ENCODE data around the gene PCNX2.

Gene PCNX2

GRCh38 chr1:233079574-233079973, 216.0 kb downstream of the PCNX2 start:
- DNase-seq, result no peak

- DNase-seq, result no peak
Observed at GRCh38 chr1:233078396-233078795, 217.1 kb downstream of the PCNX2 start.

- no peak for DNase-seq
Observed at GRCh38 chr1:233075915-233076295, 219.6 kb downstream of the PCNX2 start.

GRCh38 chr1:233066087-233066486, 229.4 kb downstream of the PCNX2 start:
- DNase-seq, result no peak

- no peak for DNase-seq
Observed at GRCh38 chr1:233065685-233066084, 229.8 kb downstream of the PCNX2 start.

- DNase-seq, result no peak
Observed at GRCh38 chr1:233064988-233065387, 230.5 kb downstream of the PCNX2 start.

- DNase-seq, result no peak
Observed at GRCh38 chr1:233063462-233063861, 232.1 kb downstream of the PCNX2 start.

GRCh38 chr1:233061265-233061664, 234.3 kb downstream of the PCNX2 start:
- no peak for DNase-seq

- no peak for DNase-seq
Observed at GRCh38 chr1:233060461-233060994, 235.0 kb downstream of the PCNX2 start.

GRCh38 chr1:233057836-233058235, 237.7 kb downstream of the PCNX2 start:
- DNase-seq, result no peak

- DNase-seq, result no peak
Observed at GRCh38 chr1:233055879-233056641, 239.5 kb downstream of the PCNX2 start.

- peak in 1 of 51 donors; percentile 1 for DNase-seq
Observed at GRCh38 chr1:233045588-233045987, 249.9 kb downstream of the PCNX2 start.

GRCh38 chr1:233042834-233043233, 252.7 kb downstream of the PCNX2 start:
- DNase-seq, result no peak

GRCh38 chr1:233040494-233040893, 255.0 kb downstream of the PCNX2 start:
- DNase-seq, result no peak

GRCh38 chr1:233038581-233038980, 256.9 kb downstream of the PCNX2 start:
- no peak for DNase-seq

- DNase-seq, result no peak
Observed at GRCh38 chr1:233037843-233038242, 257.7 kb downstream of the PCNX2 start.

- DNase-seq, result no peak
Observed at GRCh38 chr1:233034836-233035235, 260.7 kb downstream of the PCNX2 start.

GRCh38 chr1:233033361-233033760, 262.2 kb downstream of the PCNX2 start:
- no peak for DNase-seq

- DNase-seq, result no peak
Observed at GRCh38 chr1:233032916-233033315, 262.6 kb downstream of the PCNX2 start.

- DNase-seq, result no peak
Observed at GRCh38 chr1:233031521-233031920, 264.0 kb downstream of the PCNX2 start.

- DNase-seq, result no peak
Observed at GRCh38 chr1:233027046-233027445, 268.5 kb downstream of the PCNX2 start.

- no peak for DNase-seq
Observed at GRCh38 chr1:233025567-233025966, 270.0 kb downstream of the PCNX2 start.

GRCh38 chr1:233025157-233025556, 270.4 kb downstream of the PCNX2 start:
- DNase-seq, result peak in 14 of 51 donors; percentile 5 to 48 (median 10)

- DNase-seq, result no peak
Observed at GRCh38 chr1:233024199-233024598, 271.3 kb downstream of the PCNX2 start.

All from hypothalamus (tissue), 51 donors.